Measurements from ENCODE around the gene DNM1. TPM values are rescaled to one million over a fixed set of nuclear protein-coding genes. Genes with fewer than 3 reads are reported as not detected.

DNM1 gene
- total and polyA plus RNA-seq, 2 of the 8 experiments (the other 6 are each of a cell fraction or from before 2014, with no cell fraction given), result 34.3 to 62.7 TPM

- FAIRE-seq (no peak), DNase-seq (ENCODE audit: low read depth in 1 of 2, low spot score in 2 of 2) (peak in 1 of 2 experiments; percentile 51)
- H3K79me2 ChIP-seq (ENCODE audit: control insufficient read depth in 1 of 2, insufficient read depth in 2 of 2, low read length in 2 of 2), result no peaks in the 10 kb centered on the region
- H3K4me1 ChIP-seq (replicated peaks in 1 of 4; ENCODE audit: control insufficient read depth in 3 of 4, insufficient read depth in 4 of 4, low read length in 3 of 4), result peaks cover 0 to 11% (median 4%) of the 10 kb centered on the region in 4 experiments; a peak in 4 of 7 replicates
- no peak overlapping the region for H3K14ac ChIP-seq (ENCODE audit: insufficient read length)
- 43% methylated on average over 19 of the region's 32 CpGs; no CpG with 5 or more reads in 1 of the 2 experiments for WGBS, 2 experiments (ENCODE audit: extremely low coverage in 1 of 2, insufficient coverage in 1 of 2, insufficient read length in 1 of 2, insufficient replicate concordance in 2 of 2, low coverage in 1 of 2, low lambda C conversion rate in 2 of 2, missing lambda C conversion rate in 1 of 2)
- no peak overlapping the region for H3K23ac ChIP-seq (ENCODE audit: insufficient read length)
- H3K4ac ChIP-seq (replicated peaks; ENCODE audit: insufficient read length, low read depth, low read length), result no peak overlapping the region
- H3K27ac ChIP-seq (ENCODE audit: low read depth, low read length), result no peak overlapping the region; the same call in 1 of the 2 replicates
- H4K5ac ChIP-seq (ENCODE audit: insufficient read length, low read depth, low read length), result peak overlapping the region; percentile 0
- H3K23me2 ChIP-seq (ENCODE audit: low read depth, low read length), result peaks cover 10% of the 10 kb centered on the region; the same call in 1 of the 2 replicates
- no peak overlapping the region for H2BK5ac ChIP-seq (ENCODE audit: low read depth, low read length)
- H2BK120ac ChIP-seq (replicated peaks; ENCODE audit: low read depth, low read length), result no peak overlapping the region
- H3K27me3 ChIP-seq (replicated peaks in 1 of 4; ENCODE audit: control insufficient read depth in 3 of 4, extremely low read depth in 1 of 4, insufficient read depth in 3 of 4, low read length in 3 of 4), result no peaks in the 10 kb centered on the region
- H3K18ac ChIP-seq (ENCODE audit: extremely low read depth, low read length), result peak overlapping the region; percentile 48; the same call in 1 of the 2 replicates
- no peak overlapping the region for H3K56ac ChIP-seq (replicated peaks; ENCODE audit: insufficient read length, low read depth, low read length)
- H4K20me1 ChIP-seq (replicated peaks in 1 of 2; ENCODE audit: control insufficient read depth in 1 of 2, insufficient read depth in 2 of 2, low read length in 2 of 2), result peaks cover 0 to 4% of the 10 kb centered on the region in 2 experiments
- no peaks in the 10 kb centered on the region; the same call in 1 of the 2 replicates for H3K79me1 ChIP-seq (ENCODE audit: low read depth, low read length)
- H2BK20ac ChIP-seq (ENCODE audit: low read length), result no peak overlapping the region
- peak overlapping the region; percentile 45 to 56 (median 50); a peak in 6 of 7 replicates for H3K9ac ChIP-seq (replicated peaks in 1 of 4; ENCODE audit: extremely low read depth in 1 of 4, low read depth in 3 of 4, low read length in 3 of 4)
- 0 out of 2 replicates have a peak overlapping the region, but pooled peaks have one; percentile 58 for H2AFZ ChIP-seq (ENCODE audit: low read length)
- peaks cover 0 to 10% (median 6%) of the 10 kb centered on the region in 4 experiments; a peak in 4 of 8 replicates for H3K36me3 ChIP-seq (ENCODE audit: control insufficient read depth in 2 of 4, insufficient read depth in 4 of 4, low read length in 3 of 4)
- no peak overlapping the region; the same call in 1 of the 2 replicates for H2BK12ac ChIP-seq (ENCODE audit: low read depth, low read length)
- CTCF ChIA-PET (ENCODE audit: partially characterized antibody), result interaction anchor here (0.6 to 2.8 kb wide), 17 partner anchors 9 to 221 kb away, joined by 3 to 16 read pairs (median 4); no protein-coding TSS in a partner anchor
- peak overlapping the region; percentile 89 for H4K8ac ChIP-seq (ENCODE audit: extremely low read depth, insufficient read depth, low read length)
- no peaks in the 10 kb centered on the region for H3K9me3 ChIP-seq (ENCODE audit: insufficient read depth in 2 of 2, low read depth in 1 of 2, low read length in 1 of 2)
- H2AK5ac ChIP-seq (ENCODE audit: low read depth, low read length), result no peak overlapping the region
- H2BK15ac ChIP-seq (ENCODE audit: low read length), result no peak overlapping the region
- peak overlapping the region; percentile 86 to 94 for H3K4me2 ChIP-seq (ENCODE audit: insufficient read depth in 1 of 2, low read depth in 2 of 2, low read length in 2 of 2)
- POLR2A ChIA-PET (ENCODE audit: partially characterized antibody), result interaction anchor here (1.1 to 3.3 kb wide), 6 partner anchors 9 to 30 kb away, joined by 3 to 13 read pairs (median 6); no protein-coding TSS in a partner anchor
- H4K91ac ChIP-seq (replicated peaks; ENCODE audit: insufficient read length, low read length), result no peak overlapping the region
- H3K4me3 ChIP-seq (ENCODE audit: extremely low read depth in 1 of 4, insufficient read depth in 2 of 4, low read depth in 3 of 4, low read length in 4 of 4), result peak overlapping the region; percentile 64 to 99 (median 77)
- no peak for TF ChIP-seq FOSL1 (IDR thresholded peaks at IDR 0.05; ENCODE audit: insufficient read depth, low read depth, low read length)
- no peak for TF ChIP-seq BRCA1 (IDR thresholded peaks at IDR 0.05; ENCODE audit: low read depth, low read length)
- TF ChIP-seq KDM1A (IDR thresholded peaks at IDR 0.05; ENCODE audit: borderline replicate concordance, low read length), result no peak
- no peak for TF ChIP-seq KDM4A (IDR thresholded peaks at IDR 0.05; ENCODE audit: low read depth, low read length, severe bottlenecking)
- no peak for TF ChIP-seq RAD21 (IDR thresholded peaks at IDR 0.05 in 1 of 2, conservative IDR thresholded peaks at IDR 0.05 in 1 of 2; ENCODE audit: low read depth in 2 of 2, low read length in 2 of 2)
- TF ChIP-seq SIX5 (IDR thresholded peaks at IDR 0.05; ENCODE audit: low read depth, low read length), result no peak
- no peak for TF ChIP-seq SRF (IDR thresholded peaks at IDR 0.05; ENCODE audit: low read depth, low read length)
- no peak for TF ChIP-seq NANOG (IDR thresholded peaks at IDR 0.05; ENCODE audit: insufficient read depth, low read depth, low read length, poor library complexity, severe bottlenecking)
- no peak for TF ChIP-seq HDAC6 (IDR thresholded peaks at IDR 0.05; ENCODE audit: low read depth, low read length)
- no peak for TF ChIP-seq KDM5A (IDR thresholded peaks at IDR 0.05; ENCODE audit: low read length)
These were observed 12.4 kb upstream of the DNM1 start for GRCh38 chr9:128190516-128191405.
